ENCODE data around the gene FNIP1. TPM values are rescaled to one million over a fixed set of nuclear protein-coding genes. Genes with fewer than 3 reads are reported as not detected.
"Not testable (repeated sequence)": the region's sequence is repeated elsewhere in the genome, so short reads cannot be mapped to it uniquely, and the experiment has no call there.

The FNIP1 gene
- total RNA-seq, 1 donor from 2014 or later, result 30.6 TPM

- no peak for TF ChIP-seq CTCF (IDR thresholded peaks at IDR 0.05; ENCODE audit: unreplicated experiment)
- H3K4me1 Mint-ChIP-seq (ENCODE audit: unreplicated experiment), result no peaks in the 10 kb centered on the region
- no peaks in the 10 kb centered on the region for H3K36me3 Mint-ChIP-seq (ENCODE audit: low read depth, unreplicated experiment)
- H3K27me3 Mint-ChIP-seq (ENCODE audit: unreplicated experiment), result peaks cover 2% of the 10 kb centered on the region
- no peak overlapping the region for H3K27ac Mint-ChIP-seq (ENCODE audit: unreplicated experiment)
- no peak overlapping the region for H3K4me3 Mint-ChIP-seq (ENCODE audit: unreplicated experiment)
- H3K9me3 Mint-ChIP-seq (ENCODE audit: unreplicated experiment), result no peaks in the 10 kb centered on the region
- no peak for DNase-seq (ENCODE audit: low spot score)
These were observed 112.8 kb downstream of the FNIP1 start for GRCh38 chr5:131684051-131684450.

- H3K4me1 Mint-ChIP-seq (ENCODE audit: unreplicated experiment), result no peaks in the 10 kb centered on the region
- no peak for DNase-seq (ENCODE audit: low spot score)
- no peaks in the 10 kb centered on the region for H3K36me3 Mint-ChIP-seq (ENCODE audit: low read depth, unreplicated experiment)
- no peaks in the 10 kb centered on the region for H3K9me3 Mint-ChIP-seq (ENCODE audit: unreplicated experiment)
- H3K4me3 Mint-ChIP-seq (ENCODE audit: unreplicated experiment), result no peak overlapping the region
- H3K27ac Mint-ChIP-seq (ENCODE audit: unreplicated experiment), result no peak overlapping the region
- no peak for TF ChIP-seq CTCF (IDR thresholded peaks at IDR 0.05; ENCODE audit: unreplicated experiment)
- no peaks in the 10 kb centered on the region for H3K27me3 Mint-ChIP-seq (ENCODE audit: unreplicated experiment)
These were observed 114.0 kb downstream of the FNIP1 start for GRCh38 chr5:131682826-131683225.

- no peak overlapping the region for H3K27ac Mint-ChIP-seq (ENCODE audit: unreplicated experiment)
- H3K4me3 Mint-ChIP-seq (ENCODE audit: unreplicated experiment), result no peak overlapping the region
- TF ChIP-seq CTCF (IDR thresholded peaks at IDR 0.05; ENCODE audit: unreplicated experiment), result no peak
- H3K36me3 Mint-ChIP-seq (ENCODE audit: low read depth, unreplicated experiment), result peaks cover 1% of the 10 kb centered on the region
- no peaks in the 10 kb centered on the region for H3K4me1 Mint-ChIP-seq (ENCODE audit: unreplicated experiment)
- DNase-seq (ENCODE audit: low spot score), result no peak
- no peaks in the 10 kb centered on the region for H3K27me3 Mint-ChIP-seq (ENCODE audit: unreplicated experiment)
- H3K9me3 Mint-ChIP-seq (ENCODE audit: unreplicated experiment), result no peaks in the 10 kb centered on the region
These were observed 114.6 kb downstream of the FNIP1 start for GRCh38 chr5:131682175-131682574.

GRCh38 chr5:131679911-131680310 lies 116.9 kb downstream of the FNIP1 start:
- no peak overlapping the region for H3K27ac Mint-ChIP-seq (ENCODE audit: unreplicated experiment)
- no peak overlapping the region for H3K4me3 Mint-ChIP-seq (ENCODE audit: unreplicated experiment)
- no peak for TF ChIP-seq CTCF (IDR thresholded peaks at IDR 0.05; ENCODE audit: unreplicated experiment)
- no peaks in the 10 kb centered on the region for H3K4me1 Mint-ChIP-seq (ENCODE audit: unreplicated experiment)
- H3K36me3 Mint-ChIP-seq (ENCODE audit: low read depth, unreplicated experiment), result peaks cover 16% of the 10 kb centered on the region
- H3K27me3 Mint-ChIP-seq (ENCODE audit: unreplicated experiment), result peaks cover 4% of the 10 kb centered on the region
- H3K9me3 Mint-ChIP-seq (ENCODE audit: unreplicated experiment), result no peaks in the 10 kb centered on the region
- no peak for DNase-seq (ENCODE audit: low spot score)

GRCh38 chr5:131678273-131678672 lies 118.5 kb downstream of the FNIP1 start:
- not testable (repeated sequence) for DNase-seq (ENCODE audit: low spot score); H3K4me1 Mint-ChIP-seq (ENCODE audit: unreplicated experiment); H3K9me3 Mint-ChIP-seq (ENCODE audit: unreplicated experiment); H3K27ac Mint-ChIP-seq (ENCODE audit: unreplicated experiment); H3K4me3 Mint-ChIP-seq (ENCODE audit: unreplicated experiment); H3K27me3 Mint-ChIP-seq (ENCODE audit: unreplicated experiment)
- H3K36me3 Mint-ChIP-seq (ENCODE audit: low read depth, unreplicated experiment), result peaks cover 22% of the 10 kb centered on the region

- no peaks in the 10 kb centered on the region for H3K4me1 Mint-ChIP-seq (ENCODE audit: unreplicated experiment)
- H3K36me3 Mint-ChIP-seq (ENCODE audit: low read depth, unreplicated experiment), result peaks cover 26% of the 10 kb centered on the region
- H3K27me3 Mint-ChIP-seq (ENCODE audit: unreplicated experiment), result peaks cover 4% of the 10 kb centered on the region
- DNase-seq (ENCODE audit: low spot score), result no peak
- no peaks in the 10 kb centered on the region for H3K9me3 Mint-ChIP-seq (ENCODE audit: unreplicated experiment)
- no peak overlapping the region for H3K27ac Mint-ChIP-seq (ENCODE audit: unreplicated experiment)
- TF ChIP-seq CTCF (IDR thresholded peaks at IDR 0.05; ENCODE audit: unreplicated experiment), result no peak
- peak overlapping the region; percentile 7 for H3K4me3 Mint-ChIP-seq (ENCODE audit: unreplicated experiment)
These were observed 119.7 kb downstream of the FNIP1 start for GRCh38 chr5:131677115-131677514.

Measured in endothelial cell (in vitro differentiated cells).